Adipocyte (in vitro differentiated cells): ENCODE results near the gene NECTIN3.

Experiments used
- DNase-seq: peaks from one replicate; pipeline ENCODE4 v3.0.0-alpha.2; 2015; ENCODE audit warnings: low read depth
- H3K27me3 ChIP-seq: replicated peaks from 2 replicates; pipeline ENCODE4 v1.7.0; 2013; ENCODE audit warnings: mild to moderate bottlenecking, low read length, moderate library complexity; ENCODE audit not compliant: control insufficient read depth, insufficient read depth
- H3K36me3 ChIP-seq: 2 replicates; pipeline ENCODE4 v1.7.0; 2013; ENCODE audit warnings: low read length, mild to moderate bottlenecking, moderate library complexity; ENCODE audit not compliant: control insufficient read depth, insufficient read depth, severe bottlenecking
- H3K4me1 ChIP-seq: 2 replicates; pipeline ENCODE4 v1.7.0; 2013; ENCODE audit warnings: mild to moderate bottlenecking, low read length, moderate library complexity; ENCODE audit not compliant: control insufficient read depth, insufficient read depth
- H3K4me3 ChIP-seq: 2 replicates; pipeline ENCODE4 v1.7.0; 2013; ENCODE audit warnings: mild to moderate bottlenecking, low read length, moderate library complexity
- H3K9ac ChIP-seq: 2 replicates; pipeline ENCODE4 v1.7.0; 2013; ENCODE audit warnings: mild to moderate bottlenecking, low read length, moderate library complexity
- H3K9me3 ChIP-seq: 2 replicates; pipeline ENCODE4 v1.7.0; 2013; ENCODE audit warnings: mild to moderate bottlenecking, low read length, moderate library complexity; ENCODE audit not compliant: control insufficient read depth

Gene NECTIN3

DNA sequence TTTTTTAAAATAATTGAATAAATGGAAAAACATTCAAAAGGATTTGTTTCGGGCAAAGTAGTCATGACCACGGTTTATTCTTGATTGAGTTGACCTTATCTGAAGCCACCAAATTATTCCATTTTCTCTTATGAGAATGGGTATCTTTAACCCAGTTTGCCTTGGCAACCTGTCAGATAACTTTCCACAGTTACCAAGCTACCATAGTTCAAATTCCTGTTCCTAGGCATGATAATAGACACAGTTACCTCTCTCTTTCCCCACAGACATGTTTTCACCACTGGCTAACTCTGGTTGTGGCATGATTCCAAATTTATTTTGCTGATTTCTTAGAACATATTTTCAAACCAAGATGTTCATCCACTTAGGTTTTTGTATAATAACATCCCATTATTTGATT is 84.9 kb downstream of the NECTIN3 start:
- Histone ChIP-seq H3K9ac (no peak overlapping the region), H3K9me3 (no peaks in the 10 kb centered on the region), H3K4me1 (peaks cover 14% of the 10 kb centered on the region), H3K36me3 (peaks cover 22% of the 10 kb centered on the region), H3K27me3 (no peaks in the 10 kb centered on the region), H3K4me3 (no peak overlapping the region)
- DNase-seq = no peak

GRCh38 chr3:111159391-111159790 is 87.8 kb downstream of the NECTIN3 start:
- H3K27me3 ChIP-seq = no peaks in the 10 kb centered on the region
- H3K4me1 ChIP-seq = no peaks in the 10 kb centered on the region
- H3K4me3 ChIP-seq = no peak overlapping the region
- peak; percentile 23 for DNase-seq
- peaks cover 24% of the 10 kb centered on the region for H3K36me3 ChIP-seq
- H3K9me3 ChIP-seq = no peaks in the 10 kb centered on the region
- H3K9ac ChIP-seq = no peak overlapping the region

- Histone ChIP-seq H3K4me1 (no peaks in the 10 kb centered on the region), H3K27me3 (no peaks in the 10 kb centered on the region), H3K4me3 (no peak overlapping the region), H3K9me3 (no peaks in the 10 kb centered on the region), H3K9ac (no peak overlapping the region), H3K36me3 (peaks cover 11% of the 10 kb centered on the region)
- no peak for DNase-seq
These were observed 93.0 kb downstream of the NECTIN3 start for GRCh38 chr3:111164621-111165020.

GRCh38 chr3:111165411-111165810 is 93.8 kb downstream of the NECTIN3 start:
- Histone ChIP-seq H3K27me3 (no peaks in the 10 kb centered on the region), H3K9me3 (no peaks in the 10 kb centered on the region), H3K9ac (no peak overlapping the region), H3K4me3 (no peak overlapping the region), H3K4me1 (no peaks in the 10 kb centered on the region), H3K36me3 (peaks cover 14% of the 10 kb centered on the region)
- no peak for DNase-seq

DNA sequence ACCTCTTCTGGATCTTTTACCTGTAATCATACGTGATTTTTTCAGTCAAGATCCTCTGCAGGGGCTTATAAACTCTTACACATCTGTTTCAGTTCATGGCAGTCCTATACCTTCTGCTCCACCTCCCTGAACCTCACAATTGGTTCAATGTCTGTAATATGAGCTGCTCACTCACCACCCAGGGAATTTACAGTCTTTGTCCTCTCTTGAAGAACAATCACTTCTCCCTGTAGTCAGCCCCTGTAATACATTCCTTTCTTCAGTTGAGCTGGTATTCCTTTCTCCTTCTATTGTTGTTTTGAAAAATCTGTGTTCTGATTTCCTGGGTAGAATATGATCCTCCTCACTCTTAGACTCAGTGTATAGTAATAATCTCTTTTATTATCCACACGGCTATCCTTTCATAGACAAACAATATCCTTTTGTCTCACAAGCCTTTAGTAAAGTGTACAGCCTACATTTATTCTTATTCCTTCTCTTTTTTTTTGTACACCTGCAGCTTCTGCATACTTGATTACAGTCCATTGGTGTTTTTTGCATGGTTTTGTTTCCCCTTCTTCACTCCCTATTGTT is 101.8 kb downstream of the NECTIN3 start:
- peaks cover 44% of the 10 kb centered on the region for H3K36me3 ChIP-seq
- H3K27me3 ChIP-seq = no peaks in the 10 kb centered on the region
- H3K4me3 ChIP-seq = no peak overlapping the region
- DNase-seq = peak; percentile 32
- no peak overlapping the region for H3K9ac ChIP-seq
- peaks cover 16% of the 10 kb centered on the region for H3K9me3 ChIP-seq
- no peaks in the 10 kb centered on the region for H3K4me1 ChIP-seq

DNA sequence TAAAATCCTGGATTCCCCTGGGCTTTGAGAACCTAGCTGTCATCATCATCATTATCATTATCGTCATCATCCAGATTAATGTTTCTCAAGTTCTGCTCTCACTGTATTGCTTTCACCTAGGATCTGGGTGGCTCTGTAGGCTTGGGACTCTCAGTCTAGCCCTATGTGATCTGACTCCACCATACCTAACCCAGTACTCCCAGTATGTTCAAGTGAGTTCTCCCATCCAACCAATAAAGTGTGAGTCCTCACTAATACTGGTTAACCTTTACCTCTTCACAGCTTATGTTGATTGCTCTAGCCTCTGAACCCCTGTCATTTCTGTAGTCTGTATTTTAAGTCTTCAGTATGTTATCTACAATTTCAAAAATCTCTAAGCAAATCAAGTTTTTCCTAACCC is 102.3 kb downstream of the NECTIN3 start:
- H3K27me3 ChIP-seq = no peaks in the 10 kb centered on the region
- DNase-seq = no peak
- H3K4me3 ChIP-seq = no peak overlapping the region
- peaks cover 16% of the 10 kb centered on the region for H3K9me3 ChIP-seq
- H3K4me1 ChIP-seq = no peaks in the 10 kb centered on the region
- no peak overlapping the region for H3K9ac ChIP-seq
- peaks cover 44% of the 10 kb centered on the region for H3K36me3 ChIP-seq

DNA sequence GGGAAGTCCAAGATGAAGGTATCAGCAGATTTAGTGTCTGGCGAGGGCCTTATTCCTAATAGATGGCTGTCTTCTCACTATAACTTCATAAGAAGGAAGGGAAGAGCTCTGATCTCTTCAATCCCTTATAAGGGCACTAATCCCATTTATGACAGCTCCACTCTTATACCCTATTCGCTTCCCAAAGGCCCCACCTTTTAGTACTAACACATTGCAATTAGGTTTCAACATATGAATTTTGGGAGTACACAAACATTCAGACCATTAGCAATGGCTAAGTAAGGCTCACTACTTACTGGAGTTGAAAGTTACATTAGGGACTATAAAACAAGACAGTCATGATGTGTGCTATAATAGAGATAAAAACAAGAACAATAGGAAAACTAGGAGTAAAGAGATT is 118.9 kb downstream of the NECTIN3 start:
- DNase-seq = no peak
- Histone ChIP-seq H3K4me1 (no peaks in the 10 kb centered on the region), H3K9me3 (no peaks in the 10 kb centered on the region), H3K27me3 (no peaks in the 10 kb centered on the region), H3K4me3 (no peak overlapping the region), H3K9ac (no peak overlapping the region), H3K36me3 (peaks cover 21% of the 10 kb centered on the region)

DNA sequence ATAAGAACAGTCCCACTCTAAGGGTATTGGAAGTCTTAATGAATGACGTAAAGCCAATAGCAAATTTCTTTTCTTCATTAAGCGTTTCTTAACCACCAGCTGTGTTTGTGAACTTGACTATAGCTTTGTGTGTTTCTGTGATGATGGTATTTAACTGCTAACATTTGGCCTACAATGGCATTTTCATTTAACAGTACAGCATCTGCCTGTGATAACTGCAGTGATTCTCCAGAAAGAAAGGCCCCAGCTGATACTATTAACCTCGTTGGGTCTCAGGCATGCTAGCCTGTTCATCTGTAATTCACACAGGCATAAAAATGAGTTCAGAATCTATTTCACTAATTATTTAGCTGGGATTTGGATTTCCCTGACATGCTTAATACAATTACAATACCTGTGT is 121.9 kb downstream of the NECTIN3 start:
- no peaks in the 10 kb centered on the region for H3K27me3 ChIP-seq
- H3K9me3 ChIP-seq = no peaks in the 10 kb centered on the region
- H3K4me1 ChIP-seq = no peaks in the 10 kb centered on the region
- peaks cover 29% of the 10 kb centered on the region for H3K36me3 ChIP-seq
- DNase-seq = no peak
- H3K4me3 ChIP-seq = no peak overlapping the region
- no peak overlapping the region for H3K9ac ChIP-seq

DNA sequence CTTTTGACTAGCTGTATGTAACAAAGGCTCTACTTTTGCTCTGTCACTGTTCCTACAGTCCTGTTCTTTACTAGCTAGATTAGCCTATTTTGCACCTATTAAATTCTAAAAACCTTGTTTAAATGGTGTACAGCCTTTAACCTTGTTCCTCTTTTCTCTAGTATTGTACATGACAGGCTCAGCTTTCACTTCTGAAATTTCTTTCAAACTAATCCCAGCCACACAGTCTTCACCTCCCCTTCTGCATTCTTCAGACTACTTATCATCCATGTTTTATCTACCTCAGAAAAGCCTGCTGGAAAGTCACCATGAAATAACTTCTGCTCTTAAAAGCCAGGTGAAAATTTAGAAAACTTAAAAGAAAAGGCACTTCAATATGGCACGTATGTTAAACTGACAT is 122.4 kb downstream of the NECTIN3 start:
- H3K4me1 ChIP-seq = no peaks in the 10 kb centered on the region
- no peaks in the 10 kb centered on the region for H3K9me3 ChIP-seq
- H3K27me3 ChIP-seq = no peaks in the 10 kb centered on the region
- no peak overlapping the region for H3K9ac ChIP-seq
- no peak for DNase-seq
- no peak overlapping the region for H3K4me3 ChIP-seq
- peaks cover 29% of the 10 kb centered on the region for H3K36me3 ChIP-seq

DNA sequence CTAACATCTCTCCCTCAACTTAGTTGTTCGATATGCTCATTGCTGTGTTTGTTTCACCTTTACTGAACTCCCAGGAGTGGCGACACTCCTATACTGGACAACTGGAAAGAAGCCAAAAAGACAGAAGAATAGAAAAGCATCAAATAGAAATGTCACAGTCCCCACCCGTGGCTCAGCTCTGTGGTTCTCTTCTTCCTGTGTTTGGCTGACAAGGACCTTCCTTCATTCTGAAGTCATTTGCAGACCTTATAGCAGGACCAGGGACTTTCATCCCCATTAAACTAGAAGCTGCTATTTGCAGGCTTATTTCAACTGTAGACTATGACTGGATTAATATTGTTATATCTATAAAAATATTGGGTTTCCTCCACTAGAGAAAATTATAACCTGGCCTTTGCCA is 125.9 kb downstream of the NECTIN3 start:
- Histone ChIP-seq H3K4me1 (no peaks in the 10 kb centered on the region), H3K4me3 (no peak overlapping the region), H3K9me3 (no peaks in the 10 kb centered on the region), H3K36me3 (peaks cover 29% of the 10 kb centered on the region), H3K9ac (no peak overlapping the region), H3K27me3 (no peaks in the 10 kb centered on the region)
- no peak for DNase-seq

GRCh38 chr3:111200027-111200426 is 128.4 kb downstream of the NECTIN3 start:
- peaks cover 9% of the 10 kb centered on the region for H3K36me3 ChIP-seq
- no peaks in the 10 kb centered on the region for H3K4me1 ChIP-seq
- no peaks in the 10 kb centered on the region for H3K27me3 ChIP-seq
- no peaks in the 10 kb centered on the region for H3K9me3 ChIP-seq
- H3K4me3 ChIP-seq = no peak overlapping the region
- no peak for DNase-seq
- no peak overlapping the region for H3K9ac ChIP-seq

- H3K36me3 ChIP-seq = no peaks in the 10 kb centered on the region
- no peaks in the 10 kb centered on the region for H3K9me3 ChIP-seq
- H3K4me1 ChIP-seq = peaks cover 17% of the 10 kb centered on the region
- peak; percentile 75 for DNase-seq
- no peaks in the 10 kb centered on the region for H3K27me3 ChIP-seq
- no peak overlapping the region for H3K4me3 ChIP-seq
- H3K9ac ChIP-seq = no peak overlapping the region
These were observed 138.5 kb downstream of the NECTIN3 start for GRCh38 chr3:111210003-111210711.
